Measurements from ENCODE around the gene GALNT16. TPM values are rescaled to one million over a fixed set of nuclear protein-coding genes. Genes with fewer than 3 reads are reported as not detected.

GALNT16 gene
- total and polyA plus RNA-seq, 2 donors from 2014 or later: 13.1 to 15.2 TPM

GRCh38 chr14:69247676-69248440, 12.1 kb upstream of the GALNT16 start:
- H3K9me3 ChIP-seq (ENCODE audit: control insufficient read depth in 2 of 3, insufficient read depth in 1 of 3, low read length in 3 of 3): no peaks in the 10 kb centered on the region
- TF ChIP-seq, protein P1, sequence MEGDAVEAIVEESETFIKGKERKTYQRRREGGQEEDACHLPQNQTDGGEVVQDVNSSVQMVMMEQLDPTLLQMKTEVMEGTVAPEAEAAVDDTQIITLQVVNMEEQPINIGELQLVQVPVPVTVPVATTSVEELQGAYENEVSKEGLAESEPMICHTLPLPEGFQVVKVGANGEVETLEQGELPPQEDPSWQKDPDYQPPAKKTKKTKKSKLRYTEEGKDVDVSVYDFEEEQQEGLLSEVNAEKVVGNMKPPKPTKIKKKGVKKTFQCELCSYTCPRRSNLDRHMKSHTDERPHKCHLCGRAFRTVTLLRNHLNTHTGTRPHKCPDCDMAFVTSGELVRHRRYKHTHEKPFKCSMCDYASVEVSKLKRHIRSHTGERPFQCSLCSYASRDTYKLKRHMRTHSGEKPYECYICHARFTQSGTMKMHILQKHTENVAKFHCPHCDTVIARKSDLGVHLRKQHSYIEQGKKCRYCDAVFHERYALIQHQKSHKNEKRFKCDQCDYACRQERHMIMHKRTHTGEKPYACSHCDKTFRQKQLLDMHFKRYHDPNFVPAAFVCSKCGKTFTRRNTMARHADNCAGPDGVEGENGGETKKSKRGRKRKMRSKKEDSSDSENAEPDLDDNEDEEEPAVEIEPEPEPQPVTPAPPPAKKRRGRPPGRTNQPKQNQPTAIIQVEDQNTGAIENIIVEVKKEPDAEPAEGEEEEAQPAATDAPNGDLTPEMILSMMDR (IDR thresholded peaks at IDR 0.05; ENCODE audit: borderline replicate concordance, extremely low read depth, insufficient read depth): no peak
- intact Hi-C loops (cut with DNase I): loop anchor here (10.0 kb wide), 1 partner anchor 207 kb away; no protein-coding TSS in a partner anchor
- H3K4me3 ChIP-seq (ENCODE audit: low read length in 3 of 3): no peak overlapping the region
- no peak overlapping the region for H3K9ac ChIP-seq (ENCODE audit: low read length in 3 of 3)
- DNase-seq (no peak), FAIRE-seq (no peak)
- no peaks in the 10 kb centered on the region for H3K36me3 ChIP-seq (ENCODE audit: control insufficient read depth in 2 of 3, insufficient read depth in 3 of 3, low read length in 3 of 3)
- H3K27ac ChIP-seq (ENCODE audit: low read depth in 2 of 2, low read length in 2 of 2): no peak overlapping the region
- no peaks in the 10 kb centered on the region for H3K27me3 ChIP-seq (ENCODE audit: control insufficient read depth, insufficient read depth, low read length)
- no peaks in the 10 kb centered on the region for H3K4me1 ChIP-seq (ENCODE audit: control insufficient read depth in 2 of 3, insufficient read depth in 2 of 3, low read depth in 1 of 3, low read length in 3 of 3)

DNA sequence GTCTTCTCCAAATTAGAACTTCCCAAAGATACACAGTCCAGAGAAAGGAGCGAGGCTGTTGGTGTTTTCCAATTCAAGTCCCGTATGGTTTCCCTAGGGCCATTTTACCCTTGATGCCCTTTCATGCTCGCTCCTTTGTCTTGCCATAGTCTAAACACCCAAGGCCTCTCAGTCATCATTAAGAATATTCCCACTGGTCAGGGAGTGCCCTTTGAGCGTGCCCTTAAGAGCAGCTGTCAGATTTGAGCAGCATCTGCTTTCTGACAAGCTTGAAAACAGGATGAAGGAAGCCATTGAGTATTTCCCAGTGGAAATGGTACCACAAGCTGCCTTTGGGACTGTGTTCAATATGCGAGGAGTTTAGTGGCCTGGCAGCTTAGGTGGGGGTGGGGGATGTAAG, 10.4 kb upstream of the GALNT16 start:
- Histone ChIP-seq H3K36me3 (ENCODE audit: control insufficient read depth in 2 of 3, insufficient read depth in 3 of 3, low read length in 3 of 3) (no peaks in the 10 kb centered on the region), H3K9me3 (ENCODE audit: control insufficient read depth in 2 of 3, insufficient read depth in 1 of 3, low read length in 3 of 3) (no peaks in the 10 kb centered on the region), H3K27me3 (ENCODE audit: control insufficient read depth, insufficient read depth, low read length) (no peaks in the 10 kb centered on the region), H3K27ac (ENCODE audit: low read depth in 2 of 2, low read length in 2 of 2) (no peak overlapping the region), H3K4me3 (ENCODE audit: low read length in 3 of 3) (no peak overlapping the region), H3K9ac (ENCODE audit: low read length in 3 of 3) (no peak overlapping the region), H3K4me1 (ENCODE audit: control insufficient read depth in 2 of 3, insufficient read depth in 2 of 3, low read depth in 1 of 3, low read length in 3 of 3) (no peaks in the 10 kb centered on the region)
- FAIRE-seq (no peak), DNase-seq (no peak)
- TF ChIP-seq, protein P1 (IDR thresholded peaks at IDR 0.05; ENCODE audit: borderline replicate concordance, extremely low read depth, insufficient read depth): no peak
- intact Hi-C loops (cut with DNase I): loop anchor here (10.0 kb wide), 2 partner anchors 105 to 205 kb away; no protein-coding TSS in a partner anchor

DNA sequence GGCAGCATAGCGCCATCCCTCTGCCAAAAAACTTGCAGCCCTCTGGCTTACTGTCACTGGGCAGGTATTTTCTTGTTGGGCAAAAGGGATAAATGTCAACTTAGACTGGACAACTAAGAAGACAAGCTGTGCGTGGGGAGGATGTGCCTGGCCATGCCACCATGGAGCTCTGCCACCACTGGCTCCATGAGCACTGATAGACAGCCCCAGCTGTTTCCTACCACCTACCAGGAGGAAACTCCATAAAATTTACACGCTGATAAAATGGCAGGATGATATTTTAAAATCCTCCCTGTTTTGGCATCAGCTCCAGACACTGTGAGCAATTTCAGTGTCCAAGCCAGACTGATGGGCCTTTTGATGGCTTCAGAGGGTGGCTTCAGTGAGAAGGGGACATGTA, 7.1 kb upstream of the GALNT16 start:
- Histone ChIP-seq H3K27ac (ENCODE audit: low read depth in 2 of 2, low read length in 2 of 2) (no peak overlapping the region), H3K4me3 (ENCODE audit: low read length in 3 of 3) (no peak overlapping the region), H3K9ac (ENCODE audit: low read length in 3 of 3) (no peak overlapping the region), H3K36me3 (ENCODE audit: control insufficient read depth in 2 of 3, insufficient read depth in 3 of 3, low read length in 3 of 3) (no peaks in the 10 kb centered on the region), H3K9me3 (ENCODE audit: control insufficient read depth in 2 of 3, insufficient read depth in 1 of 3, low read length in 3 of 3) (no peaks in the 10 kb centered on the region), H3K4me1 (ENCODE audit: control insufficient read depth in 2 of 3, insufficient read depth in 2 of 3, low read depth in 1 of 3, low read length in 3 of 3) (no peaks in the 10 kb centered on the region), H3K27me3 (ENCODE audit: control insufficient read depth, insufficient read depth, low read length) (no peaks in the 10 kb centered on the region)
- no peak for DNase-seq
- TF ChIP-seq, protein P1 (IDR thresholded peaks at IDR 0.05; ENCODE audit: borderline replicate concordance, extremely low read depth, insufficient read depth): no peak
- intact Hi-C loops (cut with DNase I): loop anchor here (10.0 kb wide), 1 partner anchor 102 kb away; no protein-coding TSS in a partner anchor
- FAIRE-seq: no peak

All from kidney (tissue), 14 donors.